ENCODE data around the gene SPDYE18.
"Not testable (repeated sequence)": the region's sequence is repeated elsewhere in the genome, so short reads cannot be mapped to it uniquely, and the experiment has no call there.

The SPDYE18 gene

GRCh38 chr7:77005461-77006057 lies 56.8 kb downstream of the SPDYE18 start:
- not testable (repeated sequence) for DNase-seq (ENCODE audit: low spot score)

- DNase-seq (ENCODE audit: low spot score), result not testable (repeated sequence)
Observed at GRCh38 chr7:77004151-77004550, 58.2 kb downstream of the SPDYE18 start.

- DNase-seq (ENCODE audit: low spot score), result not testable (repeated sequence)
Observed at GRCh38 chr7:77003241-77003640, 59.1 kb downstream of the SPDYE18 start.

- not testable (repeated sequence) for DNase-seq (ENCODE audit: low spot score)
Observed at GRCh38 chr7:77002678-77003233, 59.6 kb downstream of the SPDYE18 start.

GRCh38 chr7:77002104-77002503 lies 60.3 kb downstream of the SPDYE18 start:
- DNase-seq (ENCODE audit: low spot score), result peak; percentile 81

Measured in SW480 (cell line).